ENCODE results near the gene RALGPS1. TPM values are rescaled to one million over a fixed set of nuclear protein-coding genes. Genes with fewer than 3 reads are reported as not detected.

The RALGPS1 gene
- total and polyA plus RNA-seq, 2 of the 8 experiments (the other 6 are each of a cell fraction or from before 2014, with no cell fraction given), result 20.0 to 23.5 TPM

DNA sequence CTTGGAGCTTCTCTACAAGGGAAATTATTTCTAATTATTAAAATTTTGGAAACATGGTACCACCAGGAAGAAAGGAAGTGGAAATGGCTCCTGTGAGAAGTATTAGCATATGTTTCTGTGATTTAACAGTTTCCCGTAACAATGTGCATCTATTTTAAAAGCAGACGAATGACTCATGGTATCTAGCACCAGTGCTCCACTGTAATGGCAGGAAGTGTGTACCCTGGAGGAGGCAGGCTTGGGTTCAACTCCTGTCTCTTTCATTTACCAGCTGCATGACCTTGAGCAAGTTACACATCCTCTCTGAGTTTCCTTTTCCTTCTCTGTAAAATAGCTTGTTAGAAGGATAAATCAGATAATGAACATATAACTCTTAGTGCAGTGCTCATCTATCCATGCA lies 248.8 kb downstream of the RALGPS1 start (continued):
- TF ChIP-seq, protein P1, sequence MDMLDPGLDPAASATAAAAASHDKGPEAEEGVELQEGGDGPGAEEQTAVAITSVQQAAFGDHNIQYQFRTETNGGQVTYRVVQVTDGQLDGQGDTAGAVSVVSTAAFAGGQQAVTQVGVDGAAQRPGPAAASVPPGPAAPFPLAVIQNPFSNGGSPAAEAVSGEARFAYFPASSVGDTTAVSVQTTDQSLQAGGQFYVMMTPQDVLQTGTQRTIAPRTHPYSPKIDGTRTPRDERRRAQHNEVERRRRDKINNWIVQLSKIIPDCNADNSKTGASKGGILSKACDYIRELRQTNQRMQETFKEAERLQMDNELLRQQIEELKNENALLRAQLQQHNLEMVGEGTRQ (IDR thresholded peaks at IDR 0.05; ENCODE audit: low read length), result no peak
- no peak for TF ChIP-seq BRCA1 (IDR thresholded peaks at IDR 0.05; ENCODE audit: low read depth, low read length)
- no peak for TF ChIP-seq CBX8 (IDR thresholded peaks at IDR 0.05; ENCODE audit: borderline replicate concordance, low read depth, low read length)
- no peak for TF ChIP-seq RXRA (IDR thresholded peaks at IDR 0.05; ENCODE audit: insufficient read depth, low read depth, low read length)

All from H1 (cell line).